H1 (cell line): ENCODE results near the gene TPD52L1. TPM values are rescaled to one million over a fixed set of nuclear protein-coding genes. Genes with fewer than 3 reads are reported as not detected.

Experiments
- CTCF ChIA-PET: fragments of 300-600 bp; sonication (Branson Sonifier 250); formaldehyde crosslinking; loops from one replicate; lab custom pipeline; 2021; ENCODE audit not compliant: partially characterized antibody; lab: Charles Lee
- POLR2A ChIA-PET: fragments of 300-600 bp; sonication (Branson Sonifier 250); formaldehyde crosslinking; loops from one replicate; lab custom pipeline; 2021; ENCODE audit warnings: inconsistent platforms; ENCODE audit not compliant: partially characterized antibody; lab: Charles Lee
- DNase-seq, 2 experiments: peaks; one replicate each; pipeline versions ENCODE4 v3.0.0 to v3.0.0-alpha.2; 2010 to 2022; ENCODE audit warnings: low spot score in 2 of 2, low read depth in 1 of 2, mixed read lengths in 1 of 2
- FAIRE-seq: peaks from 2 replicates; lab custom pipeline; 2011; peaks lifted over from hg19 to GRCh38; lab: Jason Lieb, UNC
- H2AFZ ChIP-seq: 2 replicates; pipeline ENCODE4 v1.8.1; 2012; ENCODE audit warnings: low read length, inconsistent platforms
- H2AK5ac ChIP-seq: 2 replicates; pipeline ENCODE4 v1.6.1; 2013; ENCODE audit warnings: low read depth, low read length
- H2BK120ac ChIP-seq: replicated peaks from 2 replicates; pipeline ENCODE3; 2013; ENCODE audit warnings: low read depth, low read length, inconsistent platforms
- H2BK12ac ChIP-seq: 2 replicates; pipeline ENCODE4 v1.6.1; 2013; ENCODE audit warnings: low read depth, low read length
- H2BK15ac ChIP-seq: 2 replicates; pipeline ENCODE4 v1.6.1; 2013; ENCODE audit warnings: low read length
- H2BK20ac ChIP-seq: 2 replicates; pipeline ENCODE4 v1.6.1; 2013; ENCODE audit warnings: low read length
- H2BK5ac ChIP-seq: 2 replicates; pipeline ENCODE4 v1.6.1; 2013; ENCODE audit warnings: low read depth, low read length
- H3K14ac ChIP-seq: 2 replicates; pipeline ENCODE4 v1.6.1; 2013; ENCODE audit warnings: inconsistent platforms; ENCODE audit not compliant: insufficient read length
- H3K18ac ChIP-seq: 2 replicates; pipeline ENCODE4 v1.6.1; 2013; ENCODE audit warnings: low read length; ENCODE audit errors: extremely low read depth
- H3K23ac ChIP-seq: 2 replicates; pipeline ENCODE4 v1.6.1; 2013; ENCODE audit warnings: inconsistent platforms; ENCODE audit not compliant: insufficient read length
- H3K23me2 ChIP-seq: 2 replicates; pipeline ENCODE4 v1.6.1; 2013; ENCODE audit warnings: low read depth, low read length
- H3K27ac ChIP-seq: 2 replicates; pipeline ENCODE4 v1.6.1; 2011; ENCODE audit warnings: low read depth, low read length, inconsistent platforms
- H3K27me3 ChIP-seq, 4 experiments: replicated peaks in 1 of 4; 1 replicate in 1 of 4; 2 replicates in 3 of 4; pipeline versions ENCODE4 v1.6.1 to v1.8.1; 2011 to 2013; ENCODE audit warnings: low read length in 3 of 4, mild to moderate bottlenecking in 3 of 4, inconsistent platforms in 2 of 4, mixed read lengths in 2 of 4, moderate library complexity in 1 of 4; ENCODE audit not compliant: control insufficient read depth in 3 of 4, insufficient read depth in 3 of 4; ENCODE audit errors: extremely low read depth in 1 of 4
- H3K36me3 ChIP-seq, 4 experiments: 2 replicates each; pipeline versions ENCODE4 v1.6.1 to v1.8.1; 2011 to 2013; ENCODE audit warnings: mild to moderate bottlenecking in 4 of 4, low read length in 3 of 4, moderate library complexity in 2 of 4, control low read depth in 1 of 4, inconsistent platforms in 1 of 4; ENCODE audit not compliant: insufficient read depth in 4 of 4, control insufficient read depth in 2 of 4
- H3K4ac ChIP-seq: replicated peaks from 2 replicates; pipeline ENCODE3; 2013; ENCODE audit warnings: low read length, low read depth, mixed read lengths, inconsistent platforms; ENCODE audit not compliant: insufficient read length
- H3K4me1 ChIP-seq, 4 experiments: replicated peaks in 1 of 4; 1 replicate in 1 of 4; 2 replicates in 3 of 4; pipeline versions ENCODE4 v1.6.1 to v1.8.1; 2011 to 2013; ENCODE audit warnings: low read length in 3 of 4, inconsistent platforms in 2 of 4, mixed read lengths in 1 of 4; ENCODE audit not compliant: insufficient read depth in 4 of 4, control insufficient read depth in 3 of 4
- H3K4me2 ChIP-seq, 2 experiments: 2 replicates each; pipeline versions ENCODE4 v1.6.1 to v1.8.1; 2011 to 2013; ENCODE audit warnings: low read depth in 2 of 2, low read length in 2 of 2, control low read depth in 1 of 2, inconsistent platforms in 1 of 2, mild to moderate bottlenecking in 1 of 2; ENCODE audit not compliant: insufficient read depth in 1 of 2
- H3K4me3 ChIP-seq, 4 experiments: fragments of 200-600, 300-600 bp in 1 of 4; sonication (generic), shearing (Covaris generic), sonication (Bioruptor Twin) in 1 of 4; 2 replicates each; pipeline versions ENCODE4 v1.5.1 to v1.8.1; 2011 to 2016; ENCODE audit warnings: low read length in 4 of 4, low read depth in 3 of 4, control low read depth in 2 of 4, inconsistent platforms in 2 of 4, mild to moderate bottlenecking in 2 of 4, mixed read lengths in 1 of 4, moderate library complexity in 1 of 4; ENCODE audit not compliant: insufficient read depth in 2 of 4; ENCODE audit errors: extremely low read depth in 1 of 4
- H3K56ac ChIP-seq: replicated peaks from 2 replicates; pipeline ENCODE3; 2013; ENCODE audit warnings: low read depth, mild to moderate bottlenecking, mixed read lengths, low read length, inconsistent platforms; ENCODE audit not compliant: insufficient read length
- H3K79me1 ChIP-seq: 2 replicates; pipeline ENCODE4 v1.6.1; 2013; ENCODE audit warnings: low read depth, low read length, control low read depth
- H3K79me2 ChIP-seq, 2 experiments: 2 replicates each; pipeline versions ENCODE4 v1.6.1 to v1.8.1; 2012 to 2013; ENCODE audit warnings: low read length in 2 of 2, mild to moderate bottlenecking in 2 of 2, inconsistent platforms in 1 of 2; ENCODE audit not compliant: insufficient read depth in 2 of 2, control insufficient read depth in 1 of 2
- H3K9ac ChIP-seq, 4 experiments: replicated peaks in 1 of 4; 1 replicate in 1 of 4; 2 replicates in 3 of 4; pipeline versions ENCODE4 v1.6.1 to v1.8.1; 2011 to 2013; ENCODE audit warnings: low read depth in 3 of 4, low read length in 3 of 4, control low read depth in 2 of 4, mild to moderate bottlenecking in 2 of 4, moderate library complexity in 2 of 4, inconsistent platforms in 1 of 4; ENCODE audit errors: extremely low read depth in 1 of 4
- H3K9me3 ChIP-seq, 2 experiments: 2 replicates each; pipeline versions ENCODE4 v1.6.1 to v1.8.1; 2012 to 2013; ENCODE audit warnings: mild to moderate bottlenecking in 2 of 2, moderate library complexity in 2 of 2, control low read depth in 1 of 2, inconsistent platforms in 1 of 2, low read depth in 1 of 2, low read length in 1 of 2, mixed read lengths in 1 of 2; ENCODE audit not compliant: insufficient read depth in 2 of 2
- H4K20me1 ChIP-seq, 2 experiments: replicated peaks in 1 of 2; 2 replicates each; pipeline versions ENCODE3 to v1.8.1; 2011 to 2013; ENCODE audit warnings: inconsistent platforms in 2 of 2, low read length in 2 of 2, mild to moderate bottlenecking in 1 of 2; ENCODE audit not compliant: insufficient read depth in 2 of 2, control insufficient read depth in 1 of 2
- H4K5ac ChIP-seq: 2 replicates; pipeline ENCODE4 v1.6.1; 2013; ENCODE audit warnings: low read length, low read depth, mixed read lengths, inconsistent platforms; ENCODE audit not compliant: insufficient read length
- H4K8ac ChIP-seq: 2 replicates; pipeline ENCODE4 v1.8.0; 2013; ENCODE audit warnings: mild to moderate bottlenecking, moderate library complexity, low read length, inconsistent platforms; ENCODE audit not compliant: insufficient read depth; ENCODE audit errors: extremely low read depth
- H4K91ac ChIP-seq: replicated peaks from 2 replicates; pipeline ENCODE3; 2013; ENCODE audit warnings: low read length, mixed read lengths, inconsistent platforms; ENCODE audit not compliant: insufficient read length
- CTBP2 ChIP-seq: IDR thresholded peaks from 2 replicates; pipeline ENCODE4 v1.7.0; 2011; ENCODE audit warnings: borderline replicate concordance, mild to moderate bottlenecking, moderate library complexity, mixed read lengths, low read length; ENCODE audit not compliant: insufficient read depth, insufficient read length
- EGR1 ChIP-seq: IDR thresholded peaks from 2 replicates; pipeline ENCODE4 v1.6.1; 2011; ENCODE audit warnings: low read depth, low read length, borderline replicate concordance
- GABPA ChIP-seq: IDR thresholded peaks from 2 replicates; pipeline ENCODE4 v1.6.1; 2011; ENCODE audit warnings: mild to moderate bottlenecking, low read length, moderate library complexity, borderline replicate concordance; ENCODE audit not compliant: insufficient read depth
- GTF2F1 ChIP-seq: IDR thresholded peaks from 2 replicates; pipeline ENCODE4 v1.6.1; 2012; ENCODE audit warnings: low read depth, low read length, improper control_type of control experiment, borderline replicate concordance
- HDAC2 ChIP-seq, 2 experiments: fragments of 300-600 bp in 1 of 2; sonication (generic) in 1 of 2; IDR thresholded peaks; 2 replicates each; pipeline ENCODE4 v1.6.1; 2011 to 2012; ENCODE audit warnings: low read depth in 2 of 2, low read length in 2 of 2, mild to moderate bottlenecking in 2 of 2, moderate library complexity in 2 of 2, borderline replicate concordance in 1 of 2, inconsistent platforms in 1 of 2
- NRF1 ChIP-seq: IDR thresholded peaks from 2 replicates; pipeline ENCODE4 v1.6.1; 2011; ENCODE audit warnings: mild to moderate bottlenecking, low read depth, low read length, improper control_type of control experiment
- POLR2AphosphoS5 ChIP-seq: IDR thresholded peaks from 2 replicates; pipeline ENCODE4 v1.6.1; 2011; ENCODE audit warnings: low read depth, low read length
- SIN3A ChIP-seq, 2 experiments: IDR thresholded peaks in 1 of 2; conservative IDR thresholded peaks in 1 of 2; 2 replicates each; pipeline ENCODE4 v1.6.1; 2011 to 2012; ENCODE audit warnings: low read length in 2 of 2, improper control_type of control experiment in 1 of 2, low read depth in 1 of 2, mild to moderate bottlenecking in 1 of 2
- SIRT6 ChIP-seq: IDR thresholded peaks from one replicate; pipeline ENCODE4 v1.7.1; 2012; ENCODE audit warnings: low read length, inconsistent platforms
- SP2 ChIP-seq: IDR thresholded peaks from 2 replicates; pipeline ENCODE4 v1.6.1; 2012; ENCODE audit warnings: mild to moderate bottlenecking, low read length, inconsistent platforms
- TAF7 ChIP-seq: optimal IDR thresholded peaks from 2 replicates; pipeline ENCODE3; 2011; ENCODE audit warnings: low read depth, mild to moderate bottlenecking, inconsistent platforms, low read length, moderate library complexity, borderline replicate concordance
- TCF12 ChIP-seq: IDR thresholded peaks from 2 replicates; pipeline ENCODE4 v1.6.1; 2011; ENCODE audit warnings: low read depth, mild to moderate bottlenecking, low read length
- TEAD4 ChIP-seq: IDR thresholded peaks from 2 replicates; pipeline ENCODE4 v1.6.1; 2012; ENCODE audit warnings: low read depth, low read length, inconsistent platforms, mixed read lengths
- WGBS, 2 experiments: shearing (Covaris generic) in 1 of 2; methylation state at CpG; one replicate each; pipeline versions ENCODE4 v1.1.6 to v1.1.7; 2013 to 2015; ENCODE audit warnings: low lambda C conversion rate in 2 of 2, mixed read lengths in 2 of 2, inconsistent platforms in 1 of 2, low coverage in 1 of 2, missing lambda C conversion rate in 1 of 2; ENCODE audit not compliant: insufficient replicate concordance in 2 of 2, insufficient coverage in 1 of 2, insufficient read length in 1 of 2; ENCODE audit errors: extremely low coverage in 1 of 2, missing lambda C conversion rate in 1 of 2; 5-methylcytosine and 5-hydroxymethylcytosine counted together
- polyA plus RNA-seq, 7 experiments: library from polyadenylated mRNA; depleted of rRNA in 3 of 7; stranded (reverse) in 5 of 7; unstranded in 2 of 7; fragments of >200 nt in 5 of 7; fragments of 200-250 nt in 2 of 7; gene quantifications; 1 replicate in 5 of 7; 2 replicates in 1 of 7; 4 replicates in 1 of 7; pipeline versions ENCODE4 v1.2.1 to v1.2.3, GENCODE V29; 2011 to 2013; ENCODE audit warnings: missing spikeins in 2 of 7, mixed read lengths in 2 of 7
- total RNA-seq: library from RNA; stranded (reverse); fragmentation: NEBNext Ultra II Directional; extraction: Animal tissue kit (Norgen Biotek cat#: 25700); gene quantifications from 2 replicates; pipeline ENCODE4 v1.2.1, GENCODE V29; 2021
- TF ChIP-seq, protein P1 (sequence below): IDR thresholded peaks from 2 replicates; pipeline ENCODE4 v1.6.1; 2012; ENCODE audit warnings: inconsistent platforms

TPD52L1 gene
- total and polyA plus RNA-seq, 2 of the 8 experiments (the other 6 are each of a cell fraction or from before 2014, with no cell fraction given) = 7.4 to 14.2 TPM

DNA sequence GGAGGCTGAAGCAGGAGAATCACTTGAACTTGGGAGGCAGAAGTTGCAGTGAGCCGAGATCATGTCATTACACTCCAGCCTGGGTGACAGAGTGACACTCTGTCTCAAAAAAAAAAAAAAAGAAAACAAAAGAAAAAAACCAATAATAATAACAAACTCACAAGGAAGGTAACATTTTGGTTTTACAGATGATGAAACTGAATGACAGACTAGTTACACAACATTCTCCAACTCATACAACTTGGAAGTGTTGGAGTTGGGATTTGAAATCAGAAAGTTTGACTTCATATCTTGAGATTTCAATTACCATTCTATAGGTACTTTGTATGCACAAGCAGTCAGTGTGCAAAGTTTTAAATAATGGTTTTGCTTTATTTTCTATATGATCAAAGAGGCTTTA is 10.2 kb downstream of the TPD52L1 start:
- H3K4me2 ChIP-seq = no peak overlapping the region
- H3K27me3 ChIP-seq = no peaks in the 10 kb centered on the region
- no peaks in the 10 kb centered on the region for H3K23me2 ChIP-seq
- FAIRE-seq = no peak
- POLR2A ChIA-PET = no interaction called here
- H3K27ac ChIP-seq = no peak overlapping the region
- WGBS, 2 experiments = 80% methylated on average over 1 of the region's 1 CpG; no CpG with 5 or more reads in 1 of the 2 experiments
- no peak overlapping the region for H4K8ac ChIP-seq
- no peak overlapping the region for H2AK5ac ChIP-seq
- DNase-seq = no peak
- no peak overlapping the region for H2BK120ac ChIP-seq
- H4K20me1 ChIP-seq = no peaks in the 10 kb centered on the region
- H2BK5ac ChIP-seq = no peak overlapping the region
- no peak overlapping the region for H4K91ac ChIP-seq
- H3K23ac ChIP-seq = no peak overlapping the region
- H2BK12ac ChIP-seq = no peak overlapping the region
- H3K79me1 ChIP-seq = no peaks in the 10 kb centered on the region
- no peak overlapping the region for H3K14ac ChIP-seq
- H3K9me3 ChIP-seq = no peaks in the 10 kb centered on the region
- H3K79me2 ChIP-seq = no peaks in the 10 kb centered on the region
- H3K56ac ChIP-seq = no peak overlapping the region
- H3K36me3 ChIP-seq = no peaks in the 10 kb centered on the region
- no peak overlapping the region for H2BK20ac ChIP-seq
- H3K18ac ChIP-seq = no peak overlapping the region
- CTCF ChIA-PET = interaction anchor here (1.3 to 5.2 kb wide), 2 partner anchors 10 to 12 kb away, joined by 3 to 28 read pairs; partner anchors contain the start of gene TPD52L1
- H3K4me3 ChIP-seq = no peak overlapping the region
- H2BK15ac ChIP-seq = no peak overlapping the region
- no peak overlapping the region for H3K9ac ChIP-seq
- no peak overlapping the region for H3K4ac ChIP-seq
- H2AFZ ChIP-seq = no peak overlapping the region
- H3K4me1 ChIP-seq = no peaks in the 10 kb centered on the region
- no peak overlapping the region for H4K5ac ChIP-seq
- TF ChIP-seq TEAD4 (no peak), CTBP2 (no peak), HDAC2 (IDR thresholded peaks at IDR 0.05; ENCODE audit: borderline replicate concordance in 1 of 2, low read depth in 2 of 2, low read length in 2 of 2) (no peak), NRF1 (no peak), SIN3A (conservative IDR thresholded peaks at IDR 0.05 in 1 of 2, IDR thresholded peaks at IDR 0.05 in 1 of 2; ENCODE audit: low read depth in 1 of 2, low read length in 2 of 2) (no peak), POLR2AphosphoS5 (no peak), SP2 (no peak), GTF2F1 (no peak), TCF12 (no peak), TAF7 (no peak), EGR1 (no peak), GABPA (no peak), SIRT6 (no peak)
- TF ChIP-seq, protein P1, sequence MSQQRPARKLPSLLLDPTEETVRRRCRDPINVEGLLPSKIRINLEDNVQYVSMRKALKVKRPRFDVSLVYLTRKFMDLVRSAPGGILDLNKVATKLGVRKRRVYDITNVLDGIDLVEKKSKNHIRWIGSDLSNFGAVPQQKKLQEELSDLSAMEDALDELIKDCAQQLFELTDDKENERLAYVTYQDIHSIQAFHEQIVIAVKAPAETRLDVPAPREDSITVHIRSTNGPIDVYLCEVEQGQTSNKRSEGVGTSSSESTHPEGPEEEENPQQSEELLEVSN = no peak
